HG02885 (cell line): Measurements from ENCODE around the gene ZC3H12D.

Experiments used
- ATAC-seq: cut with Tn5 transposase; IDR thresholded peaks from one replicate; pipeline ENCODE4 v1.9.1; 2021; ENCODE audit warnings: mild to moderate bottlenecking; ENCODE audit not compliant: unreplicated experiment, poor library complexity

ZC3H12D gene

GRCh38 chr6:149422581-149422980 is 62.2 kb downstream of the ZC3H12D start:
- no peak for ATAC-seq

- no peak for ATAC-seq
These were observed 63.7 kb downstream of the ZC3H12D start for GRCh38 chr6:149421132-149421531.

GRCh38 chr6:149419696-149420404 is 65.0 kb downstream of the ZC3H12D start:
- ATAC-seq = no peak

- no peak for ATAC-seq
These were observed 70.0 kb downstream of the ZC3H12D start for GRCh38 chr6:149414821-149415220.

GRCh38 chr6:149414009-149414408 is 70.8 kb downstream of the ZC3H12D start:
- ATAC-seq = no peak

GRCh38 chr6:149410557-149410956 is 74.3 kb downstream of the ZC3H12D start:
- ATAC-seq = no peak

GRCh38 chr6:149409617-149410016 is 75.2 kb downstream of the ZC3H12D start:
- ATAC-seq = no peak

GRCh38 chr6:149405823-149406765 is 78.7 kb downstream of the ZC3H12D start:
- no peak for ATAC-seq

- ATAC-seq = no peak
These were observed 81.3 kb downstream of the ZC3H12D start for GRCh38 chr6:149403534-149403933.

GRCh38 chr6:149400050-149400449 is 84.8 kb downstream of the ZC3H12D start, which contains the start of gene SUMO4:
SUMO4 (plus strand) TSS chr6:149400262; CDS start chr6:149400392, 130 bp downstream.
- ATAC-seq = no peak

- no peak for ATAC-seq
These were observed 87.4 kb downstream of the ZC3H12D start for GRCh38 chr6:149397384-149397783.
